RWPE2 (cell line): Measurements from ENCODE around the gene CTBP2.

Source experiments
- ATAC-seq: fragments of 200-7000 bp; cut with Tn5 transposase; 3 replicates; pipeline ENCODE4 v1.9.1; 2021; ENCODE audit warnings: low read depth
- DNase-seq: peaks from one replicate; pipeline ENCODE4 v3.0.0-alpha.2; 2020; ENCODE audit warnings: low spot score
- H3K27ac ChIP-seq: fragments of 450-650 bp; 2 replicates; pipeline ENCODE4 v1.5.1; 2017; ENCODE audit warnings: mild to moderate bottlenecking; ENCODE audit not compliant: poor library complexity, severe bottlenecking
- H3K27me3 ChIP-seq: fragments of 250-450 bp; sonication (Bioruptor Pico); 2 replicates; pipeline ENCODE4 v1.5.1; 2021; ENCODE audit warnings: mild to moderate bottlenecking, moderate library complexity; ENCODE audit not compliant: insufficient read depth, poor library complexity, severe bottlenecking
- H3K36me3 ChIP-seq: fragments of 250-450 bp; sonication (Bioruptor Pico); 2 replicates; pipeline ENCODE4 v1.5.1; 2020; ENCODE audit warnings: low read depth, mild to moderate bottlenecking, moderate library complexity
- H3K4me1 ChIP-seq: fragments of 250-450 bp; sonication (Bioruptor Pico); 2 replicates; pipeline ENCODE4 v1.5.1; 2021; ENCODE audit warnings: mild to moderate bottlenecking, moderate library complexity; ENCODE audit not compliant: insufficient read depth, poor library complexity, severe bottlenecking
- H3K4me3 ChIP-seq: fragments of 250-450 bp; sonication (Bioruptor Pico); 2 replicates; pipeline ENCODE4 v1.5.1; 2021; ENCODE audit warnings: mild to moderate bottlenecking, moderate library complexity; ENCODE audit not compliant: severe bottlenecking
- H3K9me3 ChIP-seq: fragments of 250-450 bp; sonication (Bioruptor Pico); 2 replicates; pipeline ENCODE4 v1.5.1; 2021; ENCODE audit warnings: mild to moderate bottlenecking, moderate library complexity; ENCODE audit not compliant: severe bottlenecking
- TF ChIP-seq, protein P1 (sequence below): fragments of 450-650 bp; IDR thresholded peaks from one replicate; pipeline ENCODE4 v1.5.1; 2017; ENCODE audit warnings: mild to moderate bottlenecking, moderate library complexity; ENCODE audit not compliant: poor library complexity, severe bottlenecking

Gene CTBP2

DNA sequence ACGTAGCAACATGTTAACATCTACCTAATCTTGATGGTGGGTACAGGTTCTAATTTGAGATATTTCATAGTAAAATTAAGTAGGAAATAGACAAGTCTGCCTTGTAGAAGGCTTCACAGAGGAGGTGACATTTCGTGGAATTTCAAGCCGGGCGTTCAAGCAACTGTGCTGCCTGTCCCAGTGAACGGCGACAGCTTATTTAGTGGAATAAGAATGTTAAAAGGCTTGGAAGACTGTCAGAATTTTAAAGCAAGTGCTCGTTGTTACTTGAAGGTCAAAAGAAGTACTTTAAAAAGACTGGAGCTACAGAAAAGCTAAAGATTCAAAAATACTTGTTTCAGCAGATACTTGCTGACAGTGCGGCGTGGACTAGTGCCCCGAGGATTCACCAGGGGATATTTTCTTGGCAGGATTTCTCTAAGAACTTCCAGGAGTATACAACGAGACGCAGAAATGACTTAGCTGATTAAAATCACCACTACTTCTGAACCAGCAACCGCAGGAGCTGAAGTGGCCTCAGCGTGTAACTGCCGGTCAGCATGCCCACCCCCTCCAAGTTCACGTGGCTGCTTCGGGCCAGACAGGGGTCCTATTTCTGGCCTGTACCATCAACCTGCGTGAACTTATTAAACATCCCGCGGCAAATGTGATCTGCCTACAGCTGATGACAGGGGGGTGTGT is 46.5 kb downstream of the CTBP2 start:
- Histone ChIP-seq H3K4me3 (no peak overlapping the region), H3K9me3 (no peaks in the 10 kb centered on the region), H3K27ac (no peak overlapping the region), H3K27me3 (no peaks in the 10 kb centered on the region), H3K4me1 (no peaks in the 10 kb centered on the region), H3K36me3 (peaks cover 67% of the 10 kb centered on the region)
- no peak for ATAC-seq
- TF ChIP-seq, protein P1, sequence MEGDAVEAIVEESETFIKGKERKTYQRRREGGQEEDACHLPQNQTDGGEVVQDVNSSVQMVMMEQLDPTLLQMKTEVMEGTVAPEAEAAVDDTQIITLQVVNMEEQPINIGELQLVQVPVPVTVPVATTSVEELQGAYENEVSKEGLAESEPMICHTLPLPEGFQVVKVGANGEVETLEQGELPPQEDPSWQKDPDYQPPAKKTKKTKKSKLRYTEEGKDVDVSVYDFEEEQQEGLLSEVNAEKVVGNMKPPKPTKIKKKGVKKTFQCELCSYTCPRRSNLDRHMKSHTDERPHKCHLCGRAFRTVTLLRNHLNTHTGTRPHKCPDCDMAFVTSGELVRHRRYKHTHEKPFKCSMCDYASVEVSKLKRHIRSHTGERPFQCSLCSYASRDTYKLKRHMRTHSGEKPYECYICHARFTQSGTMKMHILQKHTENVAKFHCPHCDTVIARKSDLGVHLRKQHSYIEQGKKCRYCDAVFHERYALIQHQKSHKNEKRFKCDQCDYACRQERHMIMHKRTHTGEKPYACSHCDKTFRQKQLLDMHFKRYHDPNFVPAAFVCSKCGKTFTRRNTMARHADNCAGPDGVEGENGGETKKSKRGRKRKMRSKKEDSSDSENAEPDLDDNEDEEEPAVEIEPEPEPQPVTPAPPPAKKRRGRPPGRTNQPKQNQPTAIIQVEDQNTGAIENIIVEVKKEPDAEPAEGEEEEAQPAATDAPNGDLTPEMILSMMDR, result no peak
- no peak for DNase-seq

DNA sequence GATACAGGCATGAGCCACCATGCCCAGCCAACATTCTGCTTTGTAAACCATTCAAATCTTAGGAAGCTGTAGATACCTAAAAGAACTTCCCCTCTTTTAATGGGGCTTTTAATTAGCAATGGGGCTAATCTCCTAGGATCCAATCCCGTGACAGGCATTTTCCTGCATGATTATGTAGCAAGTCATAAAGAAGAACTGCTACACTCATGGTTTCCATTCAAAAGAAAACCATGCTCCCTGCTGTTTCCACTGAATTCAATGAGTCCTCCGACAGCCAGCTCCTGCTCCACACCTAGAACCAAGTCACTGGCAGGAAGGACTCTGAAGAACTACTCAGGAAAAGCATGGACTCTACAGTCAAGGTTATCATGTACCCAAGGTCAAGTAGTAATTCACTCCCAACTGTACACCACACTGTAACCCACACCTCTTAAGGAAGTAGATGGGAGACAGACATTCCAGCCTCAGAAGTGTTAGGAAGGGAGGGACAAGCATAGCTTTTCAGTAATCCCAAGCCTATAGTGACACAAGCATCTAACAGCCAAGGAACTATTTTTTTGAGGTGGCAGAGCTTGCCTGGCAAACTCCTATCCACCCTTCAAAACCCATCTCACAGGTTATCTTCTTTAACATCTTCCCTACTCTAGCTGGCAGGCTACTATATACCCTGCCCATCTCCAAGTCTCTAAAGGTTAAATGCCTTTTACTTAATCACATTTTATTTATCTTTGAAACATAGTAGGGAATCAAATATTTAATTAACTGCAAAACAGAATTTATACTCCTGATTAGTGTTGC is 47.5 kb downstream of the CTBP2 start:
- Histone ChIP-seq H3K4me3 (no peak overlapping the region), H3K27ac (no peak overlapping the region), H3K9me3 (no peaks in the 10 kb centered on the region), H3K4me1 (no peaks in the 10 kb centered on the region), H3K36me3 (peaks cover 70% of the 10 kb centered on the region), H3K27me3 (no peaks in the 10 kb centered on the region)
- TF ChIP-seq, protein P1, result no peak
- ATAC-seq (no peak), DNase-seq (no peak)

DNA sequence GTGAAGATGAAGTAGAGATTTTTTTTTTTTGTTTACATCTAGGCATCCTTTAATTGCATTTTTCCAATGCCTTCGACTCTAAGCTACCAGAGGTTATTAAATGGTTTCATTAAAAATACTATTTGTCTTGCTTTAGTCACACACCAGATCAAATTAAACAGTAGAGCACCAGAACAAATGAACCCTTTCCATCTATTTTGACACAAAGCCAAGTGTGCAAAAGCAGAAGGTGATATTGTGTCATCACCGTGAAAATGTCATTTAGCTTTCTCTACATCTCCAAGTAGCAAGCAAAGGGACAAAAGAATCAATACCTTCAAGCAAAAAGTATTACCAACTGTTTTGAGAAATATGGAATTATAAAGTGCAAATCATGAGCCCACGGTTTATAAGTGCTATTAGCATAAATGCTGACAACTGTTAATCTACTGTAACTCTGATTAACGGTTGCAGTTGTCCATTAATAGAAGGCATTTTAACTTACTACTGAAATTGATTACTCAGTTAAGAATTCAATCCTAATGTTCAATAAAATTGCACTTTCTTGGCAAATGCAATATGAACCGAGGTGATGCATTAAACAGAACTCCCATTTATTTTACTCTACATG is 49.1 kb downstream of the CTBP2 start:
- H3K27me3 ChIP-seq, result no peaks in the 10 kb centered on the region
- no peaks in the 10 kb centered on the region for H3K4me1 ChIP-seq
- peaks cover 74% of the 10 kb centered on the region for H3K36me3 ChIP-seq
- no peak for DNase-seq
- no peaks in the 10 kb centered on the region for H3K9me3 ChIP-seq
- TF ChIP-seq, protein P1, result no peak
- no peak for ATAC-seq
- no peak overlapping the region for H3K4me3 ChIP-seq
- no peak overlapping the region for H3K27ac ChIP-seq

DNA sequence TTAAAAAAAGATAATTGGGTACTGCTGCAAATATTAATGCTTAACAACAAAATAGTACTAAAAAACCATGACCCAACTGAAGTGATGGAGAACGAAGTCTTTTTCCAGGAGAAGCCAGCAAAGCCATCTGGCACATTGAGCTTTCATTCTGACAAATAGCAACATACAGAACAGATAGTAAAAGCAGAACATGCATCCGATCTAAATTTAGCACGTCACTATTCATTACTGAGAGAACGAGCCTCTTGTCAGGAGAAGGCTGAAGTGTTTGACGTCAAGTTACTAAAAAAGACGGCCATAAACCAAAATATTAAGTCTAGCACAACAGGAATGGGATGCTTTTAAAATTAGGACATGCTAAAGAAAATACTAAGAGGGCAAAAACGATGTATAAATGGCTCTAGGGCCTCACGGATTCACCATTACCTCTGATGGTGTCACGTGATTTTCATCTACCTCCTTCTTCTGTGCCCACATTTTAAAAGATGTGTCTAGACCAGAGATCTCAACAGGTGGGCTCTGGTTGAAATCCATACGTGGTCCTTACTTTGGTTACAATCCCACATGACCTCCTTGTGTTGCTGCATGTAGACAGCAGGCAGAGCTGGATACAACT is 52.3 kb downstream of the CTBP2 start:
- H3K27me3 ChIP-seq, result no peaks in the 10 kb centered on the region
- TF ChIP-seq, protein P1, result no peak
- H3K27ac ChIP-seq, result no peak overlapping the region
- H3K9me3 ChIP-seq, result no peaks in the 10 kb centered on the region
- H3K4me3 ChIP-seq, result no peak overlapping the region
- DNase-seq (no peak), ATAC-seq (no peak)
- H3K36me3 ChIP-seq, result peaks cover 75% of the 10 kb centered on the region
- peaks cover 18% of the 10 kb centered on the region for H3K4me1 ChIP-seq
